Activated CD4-positive, CD25-positive, alpha-beta regulatory T cell treated with anti-CD3 and anti-CD28 coated beads, Interleukin-2, amount 50 U/mL, for 72 hours (primary cell): Measurements from ENCODE around the gene PACRG.

ENCODE experiments used
- DNase-seq: peaks from one replicate; pipeline ENCODE4 v3.0.0; 2021

Gene PACRG

GRCh38 chr6:163255265-163255664, 527.5 kb downstream of the PACRG start:
- no peak for DNase-seq

- no peak for DNase-seq
Measured at GRCh38 chr6:163259689-163260088, 531.9 kb downstream of the PACRG start.

GRCh38 chr6:163260111-163260895, 532.5 kb downstream of the PACRG start:
- DNase-seq = no peak

GRCh38 chr6:163260911-163261310, 533.1 kb downstream of the PACRG start:
- no peak for DNase-seq

- no peak for DNase-seq
Measured at GRCh38 chr6:163261361-163261760, 533.6 kb downstream of the PACRG start.

- no peak for DNase-seq
Measured at GRCh38 chr6:163262080-163262479, 534.3 kb downstream of the PACRG start.

GRCh38 chr6:163263196-163263595, 535.4 kb downstream of the PACRG start:
- no peak for DNase-seq

- no peak for DNase-seq
Measured at GRCh38 chr6:163263998-163264661, 536.4 kb downstream of the PACRG start.

- no peak for DNase-seq
Measured at GRCh38 chr6:163264662-163265035, 536.9 kb downstream of the PACRG start.

GRCh38 chr6:163281634-163282033, 553.9 kb downstream of the PACRG start:
- no peak for DNase-seq

- DNase-seq = no peak
Measured at GRCh38 chr6:163282672-163283071, 554.9 kb downstream of the PACRG start.

- no peak for DNase-seq
Measured at GRCh38 chr6:163284151-163284550, 556.4 kb downstream of the PACRG start.

GRCh38 chr6:163285691-163286090, 557.9 kb downstream of the PACRG start:
- no peak for DNase-seq

GRCh38 chr6:163287626-163288025, 559.9 kb downstream of the PACRG start:
- no peak for DNase-seq

GRCh38 chr6:163288066-163288465, 560.3 kb downstream of the PACRG start:
- DNase-seq = no peak

GRCh38 chr6:163288915-163289314, 561.1 kb downstream of the PACRG start:
- DNase-seq = no peak

- DNase-seq = no peak
Measured at GRCh38 chr6:163289447-163289846, 561.7 kb downstream of the PACRG start.

- DNase-seq = no peak
Measured at GRCh38 chr6:163290545-163291274, 562.9 kb downstream of the PACRG start.

- no peak for DNase-seq
Measured at GRCh38 chr6:163291622-163292021, 563.8 kb downstream of the PACRG start.

- no peak for DNase-seq
Measured at GRCh38 chr6:163293286-163293685, 565.5 kb downstream of the PACRG start.

GRCh38 chr6:163294734-163295133, 567.0 kb downstream of the PACRG start:
- no peak for DNase-seq

GRCh38 chr6:163296835-163297519, 569.2 kb downstream of the PACRG start:
- DNase-seq = no peak
